SK-N-SH (cell line): ENCODE measurements around the gene VDR. TPM values are rescaled to one million over a fixed set of nuclear protein-coding genes. Genes with fewer than 3 reads are reported as not detected.

ENCODE experiments used
- CTCF ChIA-PET: fragments of 300-600, 350-600 bp; formaldehyde crosslinking; extraction: SDS; loops from one replicate; lab custom pipeline; 2021; lab: Yijun Ruan, JAX
- POLR2A ChIA-PET: fragments of 350-600 bp; sonication (Branson Sonifier 250); formaldehyde crosslinking; extraction: SDS; loops from one replicate; lab custom pipeline; 2020; ENCODE audit warnings: antibody characterized with exemption, inconsistent platforms; lab: Yijun Ruan, JAX
- DNase-seq: peaks from one replicate; pipeline ENCODE4 v3.0.0; 2012
- H2AFZ ChIP-seq: fragments of 200-600 bp; sonication (generic); 2 replicates; pipeline ENCODE4 v1.8.1; 2016; ENCODE audit warnings: antibody characterized with exemption, mild to moderate bottlenecking, low read depth
- H3F3A ChIP-seq: fragments of 200-600 bp; sonication (generic); replicated peaks from 2 replicates; pipeline ENCODE3; 2016; ENCODE audit warnings: antibody characterized with exemption, mild to moderate bottlenecking; ENCODE audit not compliant: insufficient read depth
- H3K27ac ChIP-seq, 2 experiments: fragments of 200-500 bp in 1 of 2; fragments of 200-600 bp in 1 of 2; sonication (Bioruptor generic) in 1 of 2; sonication (generic), shearing (Covaris generic) in 1 of 2; 2 replicates each; pipeline versions ENCODE4 v1.5.1 to v1.6.1; 2014 to 2016; ENCODE audit warnings: low read depth in 2 of 2, inconsistent platforms in 1 of 2, low read length in 1 of 2, mild to moderate bottlenecking in 1 of 2, mixed read lengths in 1 of 2
- H3K27me3 ChIP-seq: fragments of 200-600 bp; sonication (generic), shearing (Covaris generic); 2 replicates; pipeline ENCODE4 v1.6.1; 2016; ENCODE audit warnings: mixed run types; ENCODE audit not compliant: insufficient read depth
- H3K36me3 ChIP-seq, 2 experiments: fragments of 200-500 bp in 1 of 2; fragments of 200-600 bp in 1 of 2; sonication (Bioruptor generic) in 1 of 2; sonication (generic) in 1 of 2; replicated peaks in 1 of 2; 2 replicates each; pipeline versions ENCODE3 to v1.5.1; 2014 to 2016; ENCODE audit warnings: low read length in 1 of 2, mild to moderate bottlenecking in 1 of 2; ENCODE audit not compliant: insufficient read depth in 2 of 2, control insufficient read depth in 1 of 2
- H3K4me1 ChIP-seq, 2 experiments: fragments of 200-500 bp in 1 of 2; fragments of 200-600 bp in 1 of 2; sonication (Bioruptor generic) in 1 of 2; sonication (generic), shearing (Covaris generic) in 1 of 2; 2 replicates each; pipeline versions ENCODE4 v1.5.1 to v1.6.1; 2014 to 2016; ENCODE audit warnings: low read depth in 1 of 2, low read length in 1 of 2, mixed run types in 1 of 2; ENCODE audit not compliant: insufficient read depth in 2 of 2, control insufficient read depth in 1 of 2
- H3K4me2 ChIP-seq: fragments of 200-600 bp; sonication (generic), shearing (Covaris generic); 2 replicates; pipeline ENCODE4 v1.6.1; 2017; ENCODE audit warnings: mixed run types
- H3K4me3 ChIP-seq, 2 experiments: fragments of 200-500 bp in 1 of 2; fragments of 200-600 bp in 1 of 2; sonication (Bioruptor generic) in 1 of 2; sonication (generic), shearing (Covaris generic) in 1 of 2; 2 replicates each; pipeline versions ENCODE4 v1.5.1 to v1.8.1; 2014 to 2016; ENCODE audit warnings: low read depth in 2 of 2, inconsistent platforms in 1 of 2, low read length in 1 of 2, mild to moderate bottlenecking in 1 of 2, mixed read lengths in 1 of 2, moderate library complexity in 1 of 2
- H3K79me2 ChIP-seq: fragments of 200-600 bp; sonication (generic); 2 replicates; pipeline ENCODE4 v1.8.1; 2017; ENCODE audit warnings: mild to moderate bottlenecking; ENCODE audit not compliant: insufficient read depth
- H3K9ac ChIP-seq: fragments of 200-600 bp; sonication (generic); 2 replicates; pipeline ENCODE4 v1.6.1; 2017; ENCODE audit warnings: mixed run types
- H3K9me2 ChIP-seq: fragments of 200-600 bp; sonication (generic); 2 replicates; pipeline ENCODE4 v1.6.1; 2017; ENCODE audit warnings: mixed run types
- H3K9me3 ChIP-seq: fragments of 200-600 bp; sonication (generic); 2 replicates; pipeline ENCODE4 v1.6.1; 2017; ENCODE audit warnings: mixed run types, mild to moderate bottlenecking, moderate library complexity
- H4K20me1 ChIP-seq: fragments of 200-600 bp; sonication (generic); 2 replicates; pipeline ENCODE4 v1.6.1; 2017; ENCODE audit warnings: mild to moderate bottlenecking, mixed run types; ENCODE audit not compliant: insufficient read depth
- CHD2 ChIP-seq: fragments of 150-350 bp; IDR thresholded peaks from 2 replicates; pipeline ENCODE4 v1.6.1; 2018; ENCODE audit warnings: low read length; ENCODE audit not compliant: partially characterized antibody
- EP300 ChIP-seq, 2 experiments: IDR thresholded peaks; 2 replicates each; pipeline versions ENCODE4 v1.4.0 to v1.6.1; 2012; ENCODE audit warnings: borderline replicate concordance in 1 of 2, low read depth in 1 of 2, low read length in 1 of 2
- FOSL2 ChIP-seq: IDR thresholded peaks from 2 replicates; pipeline ENCODE4 v1.4.0; 2012; ENCODE audit warnings: low read depth, mild to moderate bottlenecking, moderate library complexity, borderline replicate concordance
- MEF2A ChIP-seq: IDR thresholded peaks from 2 replicates; pipeline ENCODE4 v1.4.0; 2012; ENCODE audit warnings: low read depth, borderline replicate concordance
- NRF1 ChIP-seq: IDR thresholded peaks from 2 replicates; pipeline ENCODE4 v1.6.1; 2012; ENCODE audit warnings: low read depth, mild to moderate bottlenecking, low read length
- RCOR1 ChIP-seq: fragments of 150-350 bp; IDR thresholded peaks from 2 replicates; pipeline ENCODE4 v1.6.1; 2017; ENCODE audit warnings: antibody characterized with exemption, low read length
- RFX5 ChIP-seq: IDR thresholded peaks from 2 replicates; pipeline ENCODE4 v1.6.1; 2012; ENCODE audit warnings: mild to moderate bottlenecking, improper control_type of control experiment, low read length
- RXRA ChIP-seq: IDR thresholded peaks from 2 replicates; pipeline ENCODE4 v1.4.0; 2012; ENCODE audit warnings: low read depth, mild to moderate bottlenecking, borderline replicate concordance
- SIN3A ChIP-seq: IDR thresholded peaks from 2 replicates; pipeline ENCODE4 v1.6.1; 2012; ENCODE audit warnings: low read depth, mild to moderate bottlenecking, low read length, moderate library complexity, borderline replicate concordance
- TAF1 ChIP-seq: IDR thresholded peaks from 2 replicates; pipeline ENCODE4 v1.6.1; 2012; ENCODE audit warnings: low read depth, mild to moderate bottlenecking, low read length, moderate library complexity, borderline replicate concordance
- TEAD4 ChIP-seq: IDR thresholded peaks from 2 replicates; pipeline ENCODE4 v1.4.0; 2012; ENCODE audit warnings: mild to moderate bottlenecking, borderline replicate concordance; ENCODE audit not compliant: insufficient read depth
- WGBS: methylation state at CpG from one replicate; pipeline ENCODE4 v1.1.6; 2017; ENCODE audit warnings: low lambda C conversion rate; 5-methylcytosine and 5-hydroxymethylcytosine counted together
- polyA plus RNA-seq, 3 experiments: library from polyadenylated mRNA; depleted of rRNA; stranded (reverse); fragments of >200 nt; gene quantifications; 2 replicates each; pipeline ENCODE4 v1.2.3, GENCODE V29; 2012
- TF ChIP-seq, protein P1 (sequence below): IDR thresholded peaks from 2 replicates; pipeline ENCODE4 v1.4.0; 2012; ENCODE audit warnings: low read depth, borderline replicate concordance
- TF ChIP-seq, protein P2 (sequence below): IDR thresholded peaks from 2 replicates; pipeline ENCODE4 v1.4.0; 2012; ENCODE audit warnings: low read depth, borderline replicate concordance

Gene VDR
- polyA plus RNA-seq, 1 of the 3 experiments (the other 2 are of a cell fraction): 0.33 TPM

DNA sequence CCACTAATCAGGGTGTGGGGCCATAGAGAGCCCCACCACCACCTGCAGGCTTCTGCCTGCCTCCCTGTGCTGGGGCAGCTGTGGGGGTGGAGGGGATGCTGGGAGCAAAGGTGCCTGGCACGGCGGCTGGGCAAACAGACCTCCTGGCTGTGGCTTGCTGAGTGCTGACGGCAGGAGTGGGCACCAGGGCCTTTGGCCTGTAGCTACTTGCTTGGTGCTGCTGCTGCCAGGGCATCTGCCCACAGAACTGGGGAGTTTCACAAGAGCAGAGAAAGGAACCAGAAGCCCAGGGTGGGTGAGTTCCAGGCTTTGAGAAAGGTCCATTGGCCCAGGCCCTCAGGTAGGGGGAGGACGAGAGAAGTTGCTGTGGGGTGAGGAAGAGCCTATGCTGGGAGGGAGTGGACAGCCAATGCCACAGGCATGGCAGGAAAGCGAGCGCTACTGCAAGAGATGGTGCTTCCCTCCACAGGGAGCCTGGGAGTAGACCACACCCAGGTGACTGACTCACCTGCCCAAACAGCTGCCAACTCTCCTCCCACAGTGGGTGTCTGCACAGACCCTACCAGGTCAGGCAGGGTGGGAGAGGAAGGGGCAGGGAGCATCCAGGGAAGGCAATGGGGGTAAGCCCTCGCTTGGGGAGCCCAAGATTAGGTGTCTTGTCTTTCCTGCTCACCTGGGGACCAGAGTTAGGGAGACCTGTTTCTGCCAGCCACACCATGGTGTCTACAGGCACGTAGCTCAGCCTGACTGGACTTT, 46.1 kb downstream of the VDR start:
- Histone ChIP-seq H3K9me2 (no peaks in the 10 kb centered on the region), H3F3A (no peaks in the 10 kb centered on the region), H3K4me1 (no peaks in the 10 kb centered on the region; a peak in 1 of 4 replicates), H4K20me1 (no peaks in the 10 kb centered on the region), H3K27me3 (no peaks in the 10 kb centered on the region), H3K36me3 (no peaks in the 10 kb centered on the region), H2AFZ (no peak overlapping the region), H3K79me2 (no peaks in the 10 kb centered on the region), H3K4me2 (no peak overlapping the region), H3K9ac (no peak overlapping the region), H3K4me3 (no peak overlapping the region), H3K9me3 (no peaks in the 10 kb centered on the region), H3K27ac (no peak overlapping the region)
- CTCF ChIA-PET: interaction anchor here (1.1 to 1.8 kb wide), 3 partner anchors 12 to 760 kb away, joined by 3 to 7 read pairs (median 4); no protein-coding TSS in a partner anchor
- POLR2A ChIA-PET: no interaction called here
- TF ChIP-seq CHD2: no peak
- no peak for TF ChIP-seq RFX5
- TF ChIP-seq, protein P1, sequence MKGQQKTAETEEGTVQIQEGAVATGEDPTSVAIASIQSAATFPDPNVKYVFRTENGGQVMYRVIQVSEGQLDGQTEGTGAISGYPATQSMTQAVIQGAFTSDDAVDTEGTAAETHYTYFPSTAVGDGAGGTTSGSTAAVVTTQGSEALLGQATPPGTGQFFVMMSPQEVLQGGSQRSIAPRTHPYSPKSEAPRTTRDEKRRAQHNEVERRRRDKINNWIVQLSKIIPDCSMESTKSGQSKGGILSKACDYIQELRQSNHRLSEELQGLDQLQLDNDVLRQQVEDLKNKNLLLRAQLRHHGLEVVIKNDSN: no peak
- no peak for TF ChIP-seq SIN3A
- TF ChIP-seq TAF1: no peak
- TF ChIP-seq, protein P2, sequence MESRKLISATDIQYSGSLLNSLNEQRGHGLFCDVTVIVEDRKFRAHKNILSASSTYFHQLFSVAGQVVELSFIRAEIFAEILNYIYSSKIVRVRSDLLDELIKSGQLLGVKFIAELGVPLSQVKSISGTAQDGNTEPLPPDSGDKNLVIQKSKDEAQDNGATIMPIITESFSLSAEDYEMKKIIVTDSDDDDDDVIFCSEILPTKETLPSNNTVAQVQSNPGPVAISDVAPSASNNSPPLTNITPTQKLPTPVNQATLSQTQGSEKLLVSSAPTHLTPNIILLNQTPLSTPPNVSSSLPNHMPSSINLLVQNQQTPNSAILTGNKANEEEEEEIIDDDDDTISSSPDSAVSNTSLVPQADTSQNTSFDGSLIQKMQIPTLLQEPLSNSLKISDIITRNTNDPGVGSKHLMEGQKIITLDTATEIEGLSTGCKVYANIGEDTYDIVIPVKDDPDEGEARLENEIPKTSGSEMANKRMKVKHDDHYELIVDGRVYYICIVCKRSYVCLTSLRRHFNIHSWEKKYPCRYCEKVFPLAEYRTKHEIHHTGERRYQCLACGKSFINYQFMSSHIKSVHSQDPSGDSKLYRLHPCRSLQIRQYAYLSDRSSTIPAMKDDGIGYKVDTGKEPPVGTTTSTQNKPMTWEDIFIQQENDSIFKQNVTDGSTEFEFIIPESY: no peak
- TF ChIP-seq NRF1: no peak
- TF ChIP-seq FOSL2: no peak
- no peak for TF ChIP-seq EP300 (IDR thresholded peaks at IDR 0.05; ENCODE audit: borderline replicate concordance in 1 of 2, low read depth in 1 of 2, low read length in 1 of 2)
- no peak for TF ChIP-seq RXRA
- no peak for TF ChIP-seq RCOR1
- TF ChIP-seq TEAD4: no peak
- no peak for TF ChIP-seq MEF2A
- DNase-seq: no peak
- 69% methylated on average over 6 of the region's 8 CpGs for WGBS
